ENCODE measurements around the gene NRCAM.

GRCh38 chr7:108164946-108165345 lies 291.3 kb downstream of the NRCAM start:
- TF ChIP-seq EGR1 (IDR thresholded peaks at IDR 0.05; ENCODE audit: low read depth in 2 of 2) (no peak), CTCF (IDR thresholded peaks at IDR 0.05; ENCODE audit: low read depth, low read length, missing input control) (no peak), GABPA (IDR thresholded peaks at IDR 0.05 in 1 of 2, conservative IDR thresholded peaks at IDR 0.05 in 1 of 2) (no peak), ATF3 (IDR thresholded peaks at IDR 0.05) (no peak)

Data from liver (tissue), 3 donors.